ENCODE data around the gene F5.
"Not testable (repeated sequence)": the region's sequence is repeated elsewhere in the genome, so short reads cannot be mapped to it uniquely, and the experiment has no call there.

Gene F5

DNA sequence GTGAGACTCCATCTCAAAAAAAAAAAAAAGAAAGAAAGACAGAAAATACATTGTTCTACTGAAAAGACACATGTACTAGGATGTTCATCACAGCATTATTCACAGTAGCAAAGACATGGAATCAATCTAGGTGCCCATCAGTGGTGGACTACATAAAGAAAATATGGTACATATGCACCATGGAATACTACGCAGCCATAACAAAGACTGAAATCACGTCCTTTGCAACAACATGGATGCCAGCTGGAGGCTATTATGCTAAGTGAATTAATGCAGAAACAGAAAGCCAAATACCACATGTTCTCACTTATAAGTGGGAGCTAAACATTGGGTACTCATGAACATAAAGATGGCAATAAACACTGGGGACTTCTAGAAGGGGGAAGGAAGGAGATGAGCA lies 51.6 kb downstream of the F5 start:
- H2AK5ac ChIP-seq (ENCODE audit: low read length) = no peak overlapping the region
- H3K79me2 ChIP-seq (ENCODE audit: control insufficient read depth, insufficient read depth, low read length) = no peaks in the 10 kb centered on the region
- H3K23ac ChIP-seq (ENCODE audit: low read length) = no peak overlapping the region
- H4K5ac ChIP-seq (ENCODE audit: low read length) = no peak overlapping the region
- H2BK5ac ChIP-seq (ENCODE audit: low read length) = no peak overlapping the region
- no peak overlapping the region for H3K18ac ChIP-seq (ENCODE audit: low read length)
- H3K4me1 ChIP-seq (ENCODE audit: control insufficient read depth, low read depth, low read length) = peaks cover 2% of the 10 kb centered on the region
- H3K56ac ChIP-seq (ENCODE audit: low read length) = no peak overlapping the region
- no CpG with 5 or more reads among the region's 2 CpGs for WGBS (ENCODE audit: extremely low coverage, insufficient coverage, low lambda C conversion rate)
- no peaks in the 10 kb centered on the region for H3K36me3 ChIP-seq (ENCODE audit: control insufficient read depth, insufficient read depth, low read length)
- H2BK15ac ChIP-seq (replicated peaks; ENCODE audit: low read depth) = no peak overlapping the region
- no peaks in the 10 kb centered on the region for H3K79me1 ChIP-seq (ENCODE audit: low read length)
- no peaks in the 10 kb centered on the region for H3K27me3 ChIP-seq (ENCODE audit: insufficient read depth, low read length, poor library complexity)
- no peak for DNase-seq
- H3K4ac ChIP-seq (ENCODE audit: low read depth, low read length) = no peak overlapping the region
- H4K8ac ChIP-seq (ENCODE audit: low read depth, low read length) = no peak overlapping the region
- no peak overlapping the region for H3K4me2 ChIP-seq (ENCODE audit: low read length)
- no peak overlapping the region for H3K4me3 ChIP-seq (ENCODE audit: low read length)
- H2BK120ac ChIP-seq (ENCODE audit: low read depth, low read length) = no peak overlapping the region
- no peak overlapping the region for H3K9ac ChIP-seq (ENCODE audit: low read length)
- no peak overlapping the region for H3K27ac ChIP-seq (ENCODE audit: low read depth, low read length)

GRCh38 chr1:169533528-169534190 lies 52.6 kb downstream of the F5 start:
- not testable (repeated sequence) for H2AK5ac ChIP-seq (ENCODE audit: low read length); H3K23ac ChIP-seq (ENCODE audit: low read length); H3K4ac ChIP-seq (ENCODE audit: low read depth, low read length); DNase-seq; H3K4me1 ChIP-seq (ENCODE audit: control insufficient read depth, low read depth, low read length); H4K5ac ChIP-seq (ENCODE audit: low read length); H3K9ac ChIP-seq (ENCODE audit: low read length); H3K27ac ChIP-seq (ENCODE audit: low read depth, low read length); H4K8ac ChIP-seq (ENCODE audit: low read depth, low read length); H3K18ac ChIP-seq (ENCODE audit: low read length); H3K4me2 ChIP-seq (ENCODE audit: low read length); H3K27me3 ChIP-seq (ENCODE audit: insufficient read depth, low read length, poor library complexity); H3K36me3 ChIP-seq (ENCODE audit: control insufficient read depth, insufficient read depth, low read length); H3K4me3 ChIP-seq (ENCODE audit: low read length); H3K79me1 ChIP-seq (ENCODE audit: low read length); H2BK120ac ChIP-seq (ENCODE audit: low read depth, low read length); H2BK15ac ChIP-seq (replicated peaks; ENCODE audit: low read depth); H3K56ac ChIP-seq (ENCODE audit: low read length); H2BK5ac ChIP-seq (ENCODE audit: low read length); H3K79me2 ChIP-seq (ENCODE audit: control insufficient read depth, insufficient read depth, low read length)
- WGBS (ENCODE audit: extremely low coverage, insufficient coverage, low lambda C conversion rate) = no CpG with 5 or more reads among the region's 9 CpGs

DNA sequence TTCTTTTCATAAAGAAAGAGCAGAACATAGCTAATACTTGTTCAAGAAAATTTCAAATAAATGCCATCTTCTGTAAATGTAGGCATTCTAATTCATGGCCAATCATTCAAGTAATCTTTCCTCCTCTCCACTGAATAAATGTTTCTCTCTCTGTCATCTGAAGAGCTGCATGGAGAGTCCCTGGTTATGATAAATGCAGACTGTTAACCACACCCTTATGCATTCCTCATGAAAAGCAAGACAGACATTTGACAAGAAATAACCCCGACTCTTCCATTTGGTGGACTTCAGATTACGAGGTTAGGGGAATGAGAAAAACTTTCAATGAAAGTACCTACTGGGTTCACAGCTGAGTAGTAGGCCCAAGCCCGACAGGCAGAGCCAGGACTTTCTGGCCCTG lies 55.8 kb downstream of the F5 start:
- no peak for DNase-seq
- H4K8ac ChIP-seq (ENCODE audit: low read depth, low read length) = no peak overlapping the region
- H2AK5ac ChIP-seq (ENCODE audit: low read length) = no peak overlapping the region
- H2BK5ac ChIP-seq (ENCODE audit: low read length) = no peak overlapping the region
- no peak overlapping the region for H3K4ac ChIP-seq (ENCODE audit: low read depth, low read length)
- no peaks in the 10 kb centered on the region for H3K27me3 ChIP-seq (ENCODE audit: insufficient read depth, low read length, poor library complexity)
- H4K5ac ChIP-seq (ENCODE audit: low read length) = no peak overlapping the region
- WGBS (ENCODE audit: extremely low coverage, insufficient coverage, low lambda C conversion rate) = no CpG with 5 or more reads among the region's 3 CpGs
- no peak overlapping the region for H2BK120ac ChIP-seq (ENCODE audit: low read depth, low read length)
- no peaks in the 10 kb centered on the region for H3K79me2 ChIP-seq (ENCODE audit: control insufficient read depth, insufficient read depth, low read length)
- H3K36me3 ChIP-seq (ENCODE audit: control insufficient read depth, insufficient read depth, low read length) = no peaks in the 10 kb centered on the region
- peaks cover 12% of the 10 kb centered on the region for H3K4me1 ChIP-seq (ENCODE audit: control insufficient read depth, low read depth, low read length)
- H3K4me3 ChIP-seq (ENCODE audit: low read length) = no peak overlapping the region
- no peak overlapping the region for H3K18ac ChIP-seq (ENCODE audit: low read length)
- H3K4me2 ChIP-seq (ENCODE audit: low read length) = no peak overlapping the region
- H2BK15ac ChIP-seq (replicated peaks; ENCODE audit: low read depth) = no peak overlapping the region
- H3K27ac ChIP-seq (ENCODE audit: low read depth, low read length) = no peak overlapping the region
- H3K23ac ChIP-seq (ENCODE audit: low read length) = no peak overlapping the region
- no peak overlapping the region for H3K9ac ChIP-seq (ENCODE audit: low read length)
- H3K56ac ChIP-seq (ENCODE audit: low read length) = peak overlapping the region; percentile 31
- no peaks in the 10 kb centered on the region for H3K79me1 ChIP-seq (ENCODE audit: low read length)

- H4K8ac ChIP-seq (ENCODE audit: low read depth, low read length) = no peak overlapping the region
- H3K18ac ChIP-seq (ENCODE audit: low read length) = peak overlapping the region; percentile 30
- H3K9ac ChIP-seq (ENCODE audit: low read length) = no peak overlapping the region
- no peak overlapping the region for H3K4me3 ChIP-seq (ENCODE audit: low read length)
- H3K23ac ChIP-seq (ENCODE audit: low read length) = no peak overlapping the region
- H3K36me3 ChIP-seq (ENCODE audit: control insufficient read depth, insufficient read depth, low read length) = no peaks in the 10 kb centered on the region
- H2BK15ac ChIP-seq (replicated peaks; ENCODE audit: low read depth) = no peak overlapping the region
- peak overlapping the region; percentile 62 for H3K27ac ChIP-seq (ENCODE audit: low read depth, low read length)
- no peak overlapping the region for H2BK5ac ChIP-seq (ENCODE audit: low read length)
- H3K4me2 ChIP-seq (ENCODE audit: low read length) = peak overlapping the region; percentile 4
- DNase-seq = peak; percentile 99
- H3K79me1 ChIP-seq (ENCODE audit: low read length) = no peaks in the 10 kb centered on the region
- no peak overlapping the region for H3K56ac ChIP-seq (ENCODE audit: low read length)
- H3K4me1 ChIP-seq (ENCODE audit: control insufficient read depth, low read depth, low read length) = peaks cover 12% of the 10 kb centered on the region
- H2BK120ac ChIP-seq (ENCODE audit: low read depth, low read length) = no peak overlapping the region
- no peaks in the 10 kb centered on the region for H3K27me3 ChIP-seq (ENCODE audit: insufficient read depth, low read length, poor library complexity)
- no CpG with 5 or more reads among the region's 3 CpGs for WGBS (ENCODE audit: extremely low coverage, insufficient coverage, low lambda C conversion rate)
- H2AK5ac ChIP-seq (ENCODE audit: low read length) = no peak overlapping the region
- no peak overlapping the region for H3K4ac ChIP-seq (ENCODE audit: low read depth, low read length)
- H4K5ac ChIP-seq (ENCODE audit: low read length) = no peak overlapping the region
- no peaks in the 10 kb centered on the region for H3K79me2 ChIP-seq (ENCODE audit: control insufficient read depth, insufficient read depth, low read length)
These were observed 57.1 kb downstream of the F5 start for GRCh38 chr1:169529068-169529642.

DNA sequence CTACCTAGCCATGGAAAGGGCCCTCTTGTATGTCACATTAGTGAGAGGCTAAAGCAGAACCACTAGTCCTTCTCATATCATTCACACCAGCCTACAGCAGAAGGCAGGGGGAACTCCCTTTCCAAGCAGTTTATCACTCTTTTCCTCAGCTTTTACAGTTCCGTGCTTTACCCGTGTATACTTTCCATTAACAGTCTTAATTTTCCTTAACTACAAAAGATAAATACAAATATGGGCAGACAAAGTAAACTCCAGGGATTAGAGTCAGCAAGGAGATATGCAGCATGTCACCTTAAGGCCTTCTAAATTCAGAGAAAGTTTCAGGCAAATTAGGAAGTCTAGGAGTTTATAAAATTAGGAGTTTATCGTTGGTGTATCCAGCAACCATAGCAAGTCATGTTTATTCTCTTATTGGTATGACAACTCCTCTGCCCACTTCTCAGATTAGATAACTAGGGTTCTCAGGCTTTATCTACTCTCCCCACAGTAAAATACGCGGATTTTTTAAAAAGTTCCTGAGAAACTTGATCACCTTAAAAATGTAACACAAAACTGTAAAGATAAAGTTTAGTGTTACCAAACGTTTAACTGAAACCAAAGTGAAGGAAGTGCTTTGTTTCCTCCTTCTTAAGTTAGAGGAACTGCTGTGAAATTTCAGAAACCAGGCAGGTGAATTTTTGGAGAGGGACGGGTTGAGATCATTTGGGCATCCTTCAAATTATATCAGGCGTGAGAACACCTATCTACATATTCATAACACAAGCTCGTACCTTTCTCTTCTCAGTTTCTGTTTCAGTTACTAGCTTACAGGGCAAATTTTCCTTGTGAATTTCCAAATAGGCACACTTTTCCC lies 57.8 kb downstream of the F5 start:
- Histone ChIP-seq H3K4ac (ENCODE audit: low read depth, low read length) (no peak overlapping the region), H3K4me2 (ENCODE audit: low read length) (peak overlapping the region; percentile 4), H2BK120ac (ENCODE audit: low read depth, low read length) (no peak overlapping the region), H3K23ac (ENCODE audit: low read length) (no peak overlapping the region), H2AK5ac (ENCODE audit: low read length) (no peak overlapping the region), H3K79me1 (ENCODE audit: low read length) (no peaks in the 10 kb centered on the region), H3K27me3 (ENCODE audit: insufficient read depth, low read length, poor library complexity) (no peaks in the 10 kb centered on the region), H3K4me1 (ENCODE audit: control insufficient read depth, low read depth, low read length) (peaks cover 12% of the 10 kb centered on the region), H3K4me3 (ENCODE audit: low read length) (no peak overlapping the region), H3K36me3 (ENCODE audit: control insufficient read depth, insufficient read depth, low read length) (no peaks in the 10 kb centered on the region), H3K9ac (ENCODE audit: low read length) (no peak overlapping the region), H2BK15ac (replicated peaks; ENCODE audit: low read depth) (no peak overlapping the region), H4K5ac (ENCODE audit: low read length) (no peak overlapping the region), H4K8ac (ENCODE audit: low read depth, low read length) (no peak overlapping the region), H3K79me2 (ENCODE audit: control insufficient read depth, insufficient read depth, low read length) (no peaks in the 10 kb centered on the region), H3K56ac (ENCODE audit: low read length) (no peak overlapping the region), H3K27ac (ENCODE audit: low read depth, low read length) (peak overlapping the region; percentile 62), H3K18ac (ENCODE audit: low read length) (peak overlapping the region; percentile 68), H2BK5ac (ENCODE audit: low read length) (no peak overlapping the region)
- WGBS (ENCODE audit: extremely low coverage, insufficient coverage, low lambda C conversion rate) = no CpG with 5 or more reads among the region's 9 CpGs
- DNase-seq = peak; percentile 29
